Neutrophil (primary cell): ENCODE measurements around the gene TMEM41B.
"Not testable (repeated sequence)": the region's sequence is repeated elsewhere in the genome, so short reads cannot be mapped to it uniquely, and the experiment has no call there.

ENCODE experiments used
- H3K27ac ChIP-seq: fragments of 200-600 bp; sonication (generic); 2 replicates; pipeline ENCODE4 v1.5.1; 2016; ENCODE audit warnings: mild to moderate bottlenecking, moderate library complexity
- H3K27me3 ChIP-seq: fragments of 200-600 bp; sonication (generic); 2 replicates; pipeline ENCODE4 v1.6.0; 2016; ENCODE audit warnings: mild to moderate bottlenecking
- H3K36me3 ChIP-seq: fragments of 200-600 bp; sonication (generic); 2 replicates; pipeline ENCODE4 v1.5.1; 2017
- H3K4me1 ChIP-seq, 2 experiments: fragments of 200-600 bp in 1 of 2; sonication (generic) in 1 of 2; 1 replicate in 1 of 2; 2 replicates in 1 of 2; pipeline versions ENCODE4 v1.5.1 to v1.6.1; 2013 to 2016; ENCODE audit warnings: low read depth in 1 of 2, low read length in 1 of 2, mild to moderate bottlenecking in 1 of 2, moderate library complexity in 1 of 2; ENCODE audit not compliant: control insufficient read depth in 1 of 2, insufficient read depth in 1 of 2
- H3K4me3 ChIP-seq, 2 experiments: fragments of 200-600 bp in 1 of 2; sonication (generic) in 1 of 2; 1 replicate in 1 of 2; 2 replicates in 1 of 2; pipeline ENCODE4 v1.5.1; 2013 to 2016; ENCODE audit warnings: low read depth in 1 of 2, low read length in 1 of 2, mild to moderate bottlenecking in 1 of 2, moderate library complexity in 1 of 2
- H3K9me3 ChIP-seq: fragments of 200-600 bp; sonication (generic); 2 replicates; pipeline ENCODE4 v1.5.1; 2016
- TF ChIP-seq, protein P1 (sequence below): fragments of 200-600 bp; sonication (generic); IDR thresholded peaks from 2 replicates; pipeline ENCODE4 v1.5.1; 2016; ENCODE audit warnings: antibody characterized with exemption

Gene TMEM41B, protein sequence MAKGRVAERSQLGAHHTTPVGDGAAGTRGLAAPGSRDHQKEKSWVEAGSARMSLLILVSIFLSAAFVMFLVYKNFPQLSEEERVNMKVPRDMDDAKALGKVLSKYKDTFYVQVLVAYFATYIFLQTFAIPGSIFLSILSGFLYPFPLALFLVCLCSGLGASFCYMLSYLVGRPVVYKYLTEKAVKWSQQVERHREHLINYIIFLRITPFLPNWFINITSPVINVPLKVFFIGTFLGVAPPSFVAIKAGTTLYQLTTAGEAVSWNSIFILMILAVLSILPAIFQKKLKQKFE

DNA sequence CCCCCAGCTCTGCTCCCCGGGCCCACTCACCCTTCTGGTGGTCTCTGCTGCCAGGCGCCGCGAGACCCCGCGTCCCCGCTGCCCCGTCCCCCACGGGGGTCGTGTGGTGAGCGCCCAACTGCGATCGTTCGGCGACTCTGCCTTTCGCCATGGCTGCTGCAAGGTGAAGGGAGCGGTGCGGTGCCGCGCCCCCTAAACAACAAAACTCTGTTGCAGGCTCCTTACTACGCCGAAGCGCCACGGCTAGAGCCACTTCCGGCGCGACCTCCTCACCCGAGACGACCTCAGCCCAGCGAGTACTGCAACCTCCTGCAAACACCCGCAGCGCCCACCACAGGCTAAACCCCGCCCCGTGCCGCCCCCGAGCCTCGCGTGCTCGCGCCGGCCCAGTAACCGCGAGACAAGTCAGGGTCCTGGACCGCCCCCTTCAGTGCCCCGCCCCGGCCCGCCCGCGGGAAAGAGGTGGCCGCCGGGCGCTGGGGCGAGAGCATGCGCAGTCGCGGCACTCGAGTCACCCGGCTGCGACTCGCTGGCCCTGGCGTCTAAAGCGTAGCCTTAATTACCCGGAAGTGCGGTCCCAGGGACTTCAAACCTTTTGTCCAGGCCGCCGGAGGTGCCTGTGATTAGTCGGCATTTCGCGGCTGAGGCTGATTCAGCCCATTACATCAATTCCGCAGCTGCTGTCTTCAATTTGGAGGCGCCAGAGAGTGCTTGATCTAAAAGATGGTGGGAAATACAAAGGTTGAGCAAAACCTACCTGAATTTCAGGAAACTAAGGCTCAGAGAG, at the start of gene TMEM41B:
Gene TMEM41B, minus strand, starts transcription at position 303 of the 787 bp plus-strand sequence. Its CDS starts 152 bp downstream, at position 151.
- Histone ChIP-seq H3K27ac (peak within 1 kb of the TSS; percentile 88), H3K4me3 (peak within 1 kb of the TSS; percentile 73 to 99), H3K27me3 (no peaks in the 10 kb centered on the region), H3K36me3 (no peaks in the 10 kb centered on the region), H3K9me3 (no peaks in the 10 kb centered on the region), H3K4me1 (peaks cover 24 to 31% of the 10 kb centered on the region in 2 experiments)
- TF ChIP-seq, protein P1, sequence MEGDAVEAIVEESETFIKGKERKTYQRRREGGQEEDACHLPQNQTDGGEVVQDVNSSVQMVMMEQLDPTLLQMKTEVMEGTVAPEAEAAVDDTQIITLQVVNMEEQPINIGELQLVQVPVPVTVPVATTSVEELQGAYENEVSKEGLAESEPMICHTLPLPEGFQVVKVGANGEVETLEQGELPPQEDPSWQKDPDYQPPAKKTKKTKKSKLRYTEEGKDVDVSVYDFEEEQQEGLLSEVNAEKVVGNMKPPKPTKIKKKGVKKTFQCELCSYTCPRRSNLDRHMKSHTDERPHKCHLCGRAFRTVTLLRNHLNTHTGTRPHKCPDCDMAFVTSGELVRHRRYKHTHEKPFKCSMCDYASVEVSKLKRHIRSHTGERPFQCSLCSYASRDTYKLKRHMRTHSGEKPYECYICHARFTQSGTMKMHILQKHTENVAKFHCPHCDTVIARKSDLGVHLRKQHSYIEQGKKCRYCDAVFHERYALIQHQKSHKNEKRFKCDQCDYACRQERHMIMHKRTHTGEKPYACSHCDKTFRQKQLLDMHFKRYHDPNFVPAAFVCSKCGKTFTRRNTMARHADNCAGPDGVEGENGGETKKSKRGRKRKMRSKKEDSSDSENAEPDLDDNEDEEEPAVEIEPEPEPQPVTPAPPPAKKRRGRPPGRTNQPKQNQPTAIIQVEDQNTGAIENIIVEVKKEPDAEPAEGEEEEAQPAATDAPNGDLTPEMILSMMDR = peak; percentile 44

DNA sequence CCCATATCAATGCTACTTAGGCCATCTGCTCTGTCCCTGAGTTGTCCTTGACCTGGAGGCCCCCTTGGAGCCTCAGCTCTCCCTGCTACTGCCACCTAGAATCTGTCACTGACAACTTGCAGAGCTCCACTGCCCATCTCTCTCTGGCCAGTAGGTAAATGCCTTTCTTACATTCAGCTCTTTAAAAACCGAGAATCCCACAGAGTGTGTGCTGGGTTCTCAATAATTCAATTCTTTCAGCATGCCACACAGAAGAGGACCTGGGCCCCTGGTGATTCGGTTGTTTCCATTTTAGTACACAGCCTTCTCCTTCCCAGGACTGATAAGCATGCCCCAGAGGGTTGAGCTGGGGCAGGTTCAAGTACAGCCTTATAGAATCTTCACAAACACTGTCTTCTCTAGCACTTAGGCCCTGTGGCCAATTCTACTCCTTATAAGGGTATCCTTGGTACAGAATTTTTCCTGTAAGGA, 48.0 kb upstream of the TMEM41B start:
- TF ChIP-seq, protein P1 = no peak
- peak overlapping the region; percentile 93 for H3K27ac ChIP-seq
- H3K27me3 ChIP-seq = no peaks in the 10 kb centered on the region
- no peaks in the 10 kb centered on the region for H3K36me3 ChIP-seq
- no peaks in the 10 kb centered on the region for H3K9me3 ChIP-seq
- no peak overlapping the region for H3K4me3 ChIP-seq
- peaks cover 11 to 15% of the 10 kb centered on the region in 2 experiments for H3K4me1 ChIP-seq

DNA sequence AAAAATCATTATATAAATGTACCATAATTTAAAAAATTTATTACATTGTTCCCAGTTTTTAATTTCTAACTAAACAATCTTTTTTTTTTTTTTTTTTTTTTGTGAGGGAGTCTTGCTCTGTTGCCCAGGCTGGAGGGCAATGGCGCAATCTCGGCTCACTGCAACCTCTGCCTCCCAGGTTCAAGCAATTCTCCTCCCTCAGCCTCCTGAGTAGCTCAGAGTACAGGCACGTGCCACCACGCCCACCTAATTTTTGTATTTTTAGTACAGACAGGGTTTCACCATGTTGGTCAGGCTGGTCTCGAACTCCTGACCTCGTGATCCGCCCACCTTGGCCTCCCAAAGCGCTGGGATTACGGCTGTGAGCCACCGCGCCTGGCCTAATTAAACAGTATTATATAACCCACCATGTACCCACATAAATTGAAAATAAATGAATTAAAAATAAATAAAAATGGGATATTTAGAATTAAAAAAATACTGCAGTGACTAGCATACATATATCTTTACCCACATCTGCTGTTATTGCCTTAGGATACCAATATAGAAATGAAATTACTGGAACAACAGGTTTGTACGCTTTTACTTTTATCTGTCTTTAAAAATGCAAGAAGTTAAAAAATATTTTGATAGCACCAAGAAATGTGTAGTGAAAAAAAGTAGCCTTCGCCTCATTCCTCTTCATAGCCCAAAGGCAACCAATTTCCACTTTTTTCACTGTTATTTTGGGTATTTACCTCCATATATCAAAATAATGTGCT, 46.6 kb upstream of the TMEM41B start:
- H3K9me3 ChIP-seq, H3K27ac ChIP-seq, H3K4me3 ChIP-seq, H3K36me3 ChIP-seq, H3K27me3 ChIP-seq: not testable (repeated sequence)
- peaks cover 11 to 15% of the 10 kb centered on the region in 2 experiments for H3K4me1 ChIP-seq

DNA sequence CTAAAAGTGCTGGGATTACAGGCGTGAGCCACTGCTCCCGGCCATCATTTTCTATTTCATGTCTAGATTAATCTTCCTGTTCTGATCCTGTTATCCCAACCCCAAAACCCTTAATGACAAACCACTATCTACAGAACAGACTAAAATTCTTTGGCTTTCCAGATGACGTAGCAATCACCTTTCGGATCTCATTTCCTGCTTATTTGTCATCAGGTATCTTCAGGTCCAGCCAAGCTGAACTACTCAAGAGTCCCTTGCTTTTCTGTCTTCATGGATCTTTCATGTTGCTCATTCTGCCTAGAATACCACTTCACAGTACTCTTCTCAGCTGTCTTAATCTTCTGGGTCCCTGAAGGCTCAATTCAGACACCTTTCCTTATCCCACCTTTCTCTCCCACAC, 42.6 kb upstream of the TMEM41B start:
- Histone ChIP-seq H3K27ac (no peak overlapping the region), H3K4me1 (no peaks in the 10 kb centered on the region), H3K36me3 (no peaks in the 10 kb centered on the region), H3K4me3 (no peak overlapping the region), H3K27me3 (no peaks in the 10 kb centered on the region), H3K9me3 (no peaks in the 10 kb centered on the region)
- TF ChIP-seq, protein P1 = no peak

DNA sequence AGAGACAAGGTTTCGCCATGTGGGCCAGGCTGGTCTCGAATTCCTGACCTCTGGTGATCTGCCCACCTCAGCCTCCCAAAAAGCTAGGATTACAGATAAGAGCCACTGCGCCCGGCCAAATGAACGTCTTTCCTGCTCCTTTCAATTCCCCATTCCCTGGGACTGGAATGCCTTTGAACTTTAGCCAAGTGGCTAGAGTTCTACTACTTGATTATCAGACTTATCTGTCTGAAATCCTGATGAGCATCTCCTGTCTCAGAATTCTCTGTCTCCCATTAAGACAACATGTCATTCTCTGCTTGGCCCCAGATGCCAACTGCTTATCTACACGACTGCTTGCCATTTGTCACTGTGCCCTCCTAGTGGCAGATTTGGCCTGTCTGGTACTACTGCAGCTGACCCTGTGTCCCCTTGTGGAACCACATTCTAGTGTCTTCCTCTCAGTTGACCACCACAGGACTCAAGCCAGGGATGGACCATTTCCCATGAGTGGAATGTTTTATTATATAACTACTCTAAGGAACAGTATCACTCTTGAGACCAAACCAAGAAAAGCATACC, 37.0 kb upstream of the TMEM41B start:
- TF ChIP-seq, protein P1 = no peak
- H3K4me3 ChIP-seq = no peak overlapping the region
- H3K27ac ChIP-seq = no peak overlapping the region
- H3K9me3 ChIP-seq = no peaks in the 10 kb centered on the region
- H3K36me3 ChIP-seq = no peaks in the 10 kb centered on the region
- no peaks in the 10 kb centered on the region for H3K4me1 ChIP-seq
- H3K27me3 ChIP-seq = peaks cover 12% of the 10 kb centered on the region

DNA sequence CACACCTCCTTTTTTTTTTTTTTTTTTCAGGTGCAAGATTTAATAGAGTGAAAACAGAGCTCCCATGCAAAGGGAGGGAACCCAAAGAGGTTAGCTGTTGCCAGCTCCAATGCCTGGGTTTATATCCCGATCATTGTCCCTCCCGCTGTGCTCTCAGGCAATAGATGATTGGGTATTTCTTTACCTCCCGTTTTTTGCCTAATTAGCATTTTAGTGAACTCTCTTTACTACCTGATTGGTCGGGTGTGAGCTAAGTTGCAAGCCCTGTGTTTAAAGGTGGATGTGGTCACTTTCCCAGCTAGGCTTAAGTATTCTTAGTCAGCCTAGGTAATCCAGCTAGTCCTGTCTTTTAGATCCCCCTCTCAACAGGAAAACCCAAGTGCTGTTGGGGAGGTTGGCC, 33.4 kb upstream of the TMEM41B start:
- H3K4me3 ChIP-seq, H3K36me3 ChIP-seq, H3K4me1 ChIP-seq, H3K27ac ChIP-seq, H3K9me3 ChIP-seq: not testable (repeated sequence)
- peaks cover 12% of the 10 kb centered on the region for H3K27me3 ChIP-seq
